ENCODE results near the gene ADORA2A.

Gene ADORA2A

DNA sequence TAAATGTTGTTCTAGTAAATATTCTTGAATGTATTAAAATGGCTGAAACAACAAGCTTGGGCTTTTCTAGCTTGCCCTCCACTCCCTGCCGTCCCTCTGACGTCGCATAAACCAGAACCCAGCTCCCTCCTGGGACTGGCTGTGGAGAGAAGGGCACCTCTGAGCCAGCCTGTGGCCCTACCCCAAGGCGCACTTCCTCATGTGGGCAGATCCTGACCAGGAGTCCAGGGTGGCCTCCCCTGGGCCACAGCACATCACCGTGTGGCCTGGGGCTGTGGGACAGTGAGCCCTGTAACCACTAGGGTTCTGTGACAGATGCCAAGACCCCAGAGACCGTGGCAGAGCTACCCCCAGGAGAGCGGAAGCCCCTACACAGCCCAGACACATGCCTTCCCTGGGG, 10.2 kb upstream of the ADORA2A start:
- H3K9me3 Mint-ChIP-seq: no peaks in the 10 kb centered on the region
- peaks cover 4 to 5% of the 10 kb centered on the region in 2 donors for H3K4me1 Mint-ChIP-seq (ENCODE audit: low read depth in 2 of 2)
- H3K27me3 Mint-ChIP-seq: no peaks in the 10 kb centered on the region
- DNase-seq (no peak), ATAC-seq (replicated peaks) (no peak)
- H3K27ac Mint-ChIP-seq: no peak overlapping the region
- H3K36me3 Mint-ChIP-seq (ENCODE audit: insufficient read depth): peaks cover 20% of the 10 kb centered on the region
- H3K4me3 Mint-ChIP-seq: no peak overlapping the region

DNA sequence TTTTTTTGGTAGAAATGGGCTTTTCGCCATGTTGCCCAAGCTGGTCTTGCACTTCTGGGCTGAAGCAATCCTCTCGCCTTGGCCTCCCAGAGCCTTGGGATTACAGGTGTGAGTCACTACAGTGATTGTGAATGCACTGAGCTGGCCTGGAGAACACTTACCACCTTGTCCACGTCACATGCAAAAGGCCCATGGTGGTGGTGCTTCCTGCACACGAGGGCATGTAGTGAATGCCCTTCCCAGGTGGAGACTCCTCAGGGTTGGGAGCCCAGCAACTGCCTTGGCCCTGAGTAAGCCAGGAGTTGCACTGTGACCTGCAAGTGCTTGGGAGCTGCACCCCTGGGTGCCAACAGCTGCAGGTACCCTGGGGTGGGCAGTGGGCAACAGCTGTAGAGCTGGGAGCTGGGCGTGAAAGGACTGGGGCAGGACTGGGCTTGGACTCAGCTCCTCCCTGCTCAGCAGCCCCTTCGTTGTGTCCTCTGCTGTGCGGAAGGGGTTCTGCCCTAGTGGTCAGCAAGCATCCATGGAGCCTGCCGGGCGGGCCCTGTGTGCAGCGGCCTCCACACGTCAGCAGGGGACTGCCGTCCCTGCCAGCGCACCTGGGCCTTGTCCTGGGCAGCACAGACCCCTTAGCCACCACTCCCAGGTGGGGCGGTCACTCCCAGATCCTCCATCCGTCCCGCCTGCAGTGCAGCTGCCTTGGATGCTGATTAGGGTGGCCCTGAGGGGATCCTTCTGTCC, 9.3 kb upstream of the ADORA2A start:
- Mint-ChIP-seq H3K27me3 (no peaks in the 10 kb centered on the region), H3K4me1 (ENCODE audit: low read depth in 2 of 2) (peaks cover 4 to 5% of the 10 kb centered on the region in 2 donors), H3K27ac (peak overlapping the region in 1 of 2 donors; percentile 23), H3K36me3 (ENCODE audit: insufficient read depth) (peaks cover 24% of the 10 kb centered on the region), H3K9me3 (no peaks in the 10 kb centered on the region), H3K4me3 (no peak overlapping the region)
- DNase-seq (no peak), ATAC-seq (replicated peaks) (no peak)

DNA sequence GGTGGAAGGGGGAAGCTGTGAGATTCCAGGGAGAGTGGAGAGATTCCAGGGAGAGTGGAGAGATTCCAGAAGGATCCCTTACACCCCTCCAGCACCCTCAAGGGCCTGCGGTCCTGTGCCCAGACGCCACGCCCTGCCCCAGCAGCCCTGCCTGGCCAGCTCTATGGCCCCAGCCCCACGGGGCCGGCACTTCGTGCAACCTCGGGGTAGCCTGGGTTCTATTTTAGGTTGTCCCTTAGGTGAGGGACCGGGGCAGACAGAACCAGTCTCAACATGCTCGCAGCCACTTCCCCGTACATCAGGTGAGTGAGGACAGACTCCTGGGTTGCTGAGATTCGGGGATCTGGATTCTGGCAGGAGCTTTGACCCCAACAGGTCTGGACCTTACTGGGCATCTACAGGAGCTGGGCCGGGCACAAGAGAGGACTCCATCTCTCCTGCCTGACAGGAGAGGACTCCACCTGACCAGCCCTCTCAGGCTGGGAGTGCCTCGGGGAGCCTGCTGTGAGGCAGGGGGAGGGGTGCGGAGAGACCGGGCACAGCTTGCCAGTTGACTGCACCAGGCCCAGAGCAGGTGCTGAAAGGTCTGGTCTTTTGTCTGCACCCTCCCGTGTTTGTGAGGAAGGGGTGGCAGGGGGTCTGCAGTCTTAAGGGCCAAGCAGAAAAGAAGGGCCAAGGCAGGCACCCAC, 8.5 kb upstream of the ADORA2A start:
- Mint-ChIP-seq H3K36me3 (ENCODE audit: insufficient read depth) (peaks cover 23% of the 10 kb centered on the region), H3K27ac (peak overlapping the region in 1 of 2 donors; percentile 23), H3K4me1 (ENCODE audit: low read depth in 2 of 2) (peaks cover 4 to 5% of the 10 kb centered on the region in 2 donors), H3K27me3 (no peaks in the 10 kb centered on the region), H3K4me3 (no peak overlapping the region), H3K9me3 (no peaks in the 10 kb centered on the region)
- DNase-seq: no peak
- ATAC-seq (replicated peaks): no peak

GRCh38 chr22:24419475-24419850, 7.9 kb upstream of the ADORA2A start:
- Mint-ChIP-seq H3K9me3 (no peaks in the 10 kb centered on the region), H3K4me3 (no peak overlapping the region), H3K4me1 (ENCODE audit: low read depth in 2 of 2) (peaks cover 4 to 5% of the 10 kb centered on the region in 2 donors), H3K27ac (peak overlapping the region in 1 of 2 donors; percentile 51), H3K36me3 (ENCODE audit: insufficient read depth) (peaks cover 23% of the 10 kb centered on the region), H3K27me3 (no peaks in the 10 kb centered on the region)
- DNase-seq (no peak), ATAC-seq (replicated peaks) (no peak)

GRCh38 chr22:24420072-24420976, 7.1 kb upstream of the ADORA2A start:
- Mint-ChIP-seq H3K9me3 (no peaks in the 10 kb centered on the region), H3K27ac (peak overlapping the region in 1 of 2 donors; percentile 51), H3K4me1 (ENCODE audit: low read depth in 2 of 2) (peaks cover 5 to 6% of the 10 kb centered on the region in 2 donors), H3K4me3 (no peak overlapping the region), H3K27me3 (no peaks in the 10 kb centered on the region), H3K36me3 (ENCODE audit: insufficient read depth) (peaks cover 17% of the 10 kb centered on the region)
- DNase-seq (no peak), ATAC-seq (replicated peaks) (no peak)

DNA sequence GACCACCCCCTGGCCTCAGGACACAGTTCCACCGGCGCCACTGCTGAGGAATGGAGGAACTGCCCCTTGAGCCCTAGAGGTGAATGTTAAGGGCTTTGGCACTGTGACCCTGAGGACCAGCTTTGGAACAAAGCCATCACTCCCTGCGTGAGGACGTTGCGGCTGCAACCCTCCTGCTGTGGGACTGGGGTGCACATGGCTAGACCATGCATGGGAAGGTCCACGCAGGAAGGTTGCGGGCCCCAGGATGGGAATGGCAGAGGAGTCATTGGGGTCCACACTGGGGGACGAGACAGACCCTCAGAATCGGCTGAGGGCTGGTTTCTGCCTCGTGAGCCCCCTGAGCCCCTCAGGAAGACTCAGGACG, 6.4 kb upstream of the ADORA2A start:
- no peaks in the 10 kb centered on the region for H3K9me3 Mint-ChIP-seq
- H3K27me3 Mint-ChIP-seq: no peaks in the 10 kb centered on the region
- no peak for ATAC-seq (replicated peaks)
- no peak overlapping the region for H3K27ac Mint-ChIP-seq
- no peak for DNase-seq
- H3K36me3 Mint-ChIP-seq (ENCODE audit: insufficient read depth): peaks cover 19% of the 10 kb centered on the region
- peaks cover 12% of the 10 kb centered on the region in 2 donors for H3K4me1 Mint-ChIP-seq (ENCODE audit: low read depth in 2 of 2)
- H3K4me3 Mint-ChIP-seq: no peak overlapping the region

DNA sequence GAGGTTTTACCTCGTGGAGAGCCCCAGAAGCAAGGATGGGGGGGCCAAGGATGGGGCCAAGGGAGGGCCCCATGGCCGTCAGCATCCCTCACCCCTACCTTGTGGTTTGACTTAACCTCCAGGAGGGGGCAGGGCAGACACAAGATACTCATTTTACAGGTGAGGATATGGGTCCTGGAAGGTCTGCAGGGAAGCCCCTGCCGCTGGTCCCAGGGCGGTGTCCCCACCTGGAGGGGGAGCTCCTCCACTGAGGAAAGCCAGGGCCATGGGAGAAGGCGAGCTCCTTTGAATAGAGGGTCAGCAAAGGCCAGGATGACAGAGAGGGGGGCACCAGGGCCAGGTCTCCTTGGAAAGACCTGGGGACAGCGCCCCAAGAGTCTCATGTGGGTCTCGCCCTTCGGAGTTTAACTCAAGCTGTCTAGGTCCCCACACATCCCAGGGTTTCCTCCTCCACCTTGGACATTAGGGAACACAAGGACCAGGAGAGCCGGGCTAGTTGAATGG, 5.9 kb upstream of the ADORA2A start:
- ATAC-seq (replicated peaks) (peak; percentile 44), DNase-seq (no peak)
- Mint-ChIP-seq H3K36me3 (ENCODE audit: insufficient read depth) (peaks cover 19% of the 10 kb centered on the region), H3K4me1 (ENCODE audit: low read depth in 2 of 2) (peaks cover 17% of the 10 kb centered on the region in 2 donors), H3K27ac (no peak overlapping the region), H3K27me3 (no peaks in the 10 kb centered on the region), H3K4me3 (no peak overlapping the region), H3K9me3 (no peaks in the 10 kb centered on the region)

DNA sequence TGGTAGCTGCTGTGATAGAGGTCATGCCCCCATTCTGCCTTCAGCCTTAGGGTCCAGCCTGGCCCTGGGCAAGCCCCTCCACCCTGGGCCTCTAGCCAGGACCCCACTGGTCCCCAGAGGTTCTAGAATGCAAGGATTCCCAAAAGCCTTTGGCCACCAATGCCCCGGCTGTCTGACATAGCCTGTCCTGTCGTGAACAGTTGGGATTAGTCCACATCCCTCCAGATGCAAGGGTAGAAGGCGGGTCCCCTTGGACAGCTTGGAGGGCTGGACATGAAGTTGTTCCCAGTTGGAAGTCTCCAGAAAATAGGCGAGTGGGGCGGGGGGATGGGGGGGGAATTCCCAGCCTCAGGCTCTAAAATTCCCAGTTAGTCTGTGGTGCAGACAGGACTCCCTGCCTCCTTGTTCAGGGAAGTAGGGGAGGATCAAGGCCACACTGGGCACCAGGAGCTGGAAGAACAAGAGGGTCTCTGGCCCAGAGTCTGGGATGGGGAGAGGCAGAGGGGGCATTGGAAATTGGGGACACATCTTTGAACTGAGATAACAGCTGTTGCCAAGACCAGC, 5.2 kb upstream of the ADORA2A start:
- Mint-ChIP-seq H3K4me1 (ENCODE audit: low read depth in 2 of 2) (peaks cover 24% of the 10 kb centered on the region in 2 donors), H3K27ac (peak overlapping the region; percentile 30 to 89), H3K9me3 (no peaks in the 10 kb centered on the region), H3K4me3 (peak overlapping the region; percentile 76 to 81), H3K27me3 (no peaks in the 10 kb centered on the region), H3K36me3 (ENCODE audit: insufficient read depth) (peaks cover 24% of the 10 kb centered on the region)
- no peak for ATAC-seq (replicated peaks)
- no peak for DNase-seq

- Mint-ChIP-seq H3K4me3 (peak overlapping the region; percentile 81 to 89), H3K9me3 (no peaks in the 10 kb centered on the region), H3K36me3 (ENCODE audit: insufficient read depth) (peaks cover 29% of the 10 kb centered on the region), H3K27ac (no peak overlapping the region), H3K27me3 (no peaks in the 10 kb centered on the region), H3K4me1 (ENCODE audit: low read depth in 2 of 2) (peaks cover 34 to 36% of the 10 kb centered on the region in 2 donors)
- ATAC-seq (replicated peaks) (peak; percentile 16), DNase-seq (peak; percentile 58 to 63 (median 62))
Observed at GRCh38 chr22:24423519-24424000, 3.8 kb upstream of the ADORA2A start.

DNA sequence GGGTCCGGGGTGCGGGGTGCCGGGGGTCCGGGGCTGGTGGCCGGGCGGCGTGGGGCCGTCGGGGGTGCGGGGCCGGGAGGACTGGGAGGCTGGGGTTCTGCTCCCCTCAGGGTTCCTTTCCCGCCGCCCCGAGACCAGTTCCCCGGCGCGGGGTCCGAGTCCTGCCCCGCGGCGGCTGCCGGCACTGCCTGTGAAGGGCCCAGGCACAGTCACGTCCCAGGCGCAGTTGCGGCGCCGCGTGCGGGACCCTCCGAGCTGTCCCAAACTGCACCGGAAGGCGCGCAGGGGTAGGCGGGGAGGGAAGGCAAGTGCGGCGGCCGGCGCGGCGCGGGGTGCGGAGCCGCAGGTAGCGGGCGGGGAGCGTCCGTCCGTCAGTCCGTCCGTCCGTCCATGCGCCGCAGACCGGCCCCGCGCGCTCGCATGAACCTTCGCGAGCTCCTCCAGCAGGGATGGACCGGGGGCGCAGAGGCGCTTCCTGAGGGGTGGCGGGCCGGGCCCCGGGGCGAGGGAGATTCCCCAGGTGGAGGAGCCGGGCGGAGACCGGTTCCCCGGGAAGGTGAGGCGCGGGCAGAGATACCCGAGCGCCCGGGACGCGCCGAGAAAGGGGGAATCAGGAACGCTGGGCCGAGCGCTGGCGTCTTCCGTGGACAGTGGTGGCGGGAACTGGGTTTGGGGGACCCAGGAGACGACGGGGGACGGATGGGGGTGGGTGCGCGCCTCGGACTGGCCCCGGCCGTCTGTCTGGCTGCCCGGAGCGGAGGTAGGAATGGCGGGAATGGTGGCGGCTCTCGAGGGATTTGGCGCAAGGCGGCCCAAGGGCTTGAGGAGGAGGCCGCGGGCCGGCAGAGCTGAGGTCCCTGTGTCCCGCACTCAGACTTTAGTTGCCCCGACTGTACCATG, 3.1 kb upstream of the ADORA2A start:
- Mint-ChIP-seq H3K4me1 (ENCODE audit: low read depth in 2 of 2) (peaks cover 41 to 43% of the 10 kb centered on the region in 2 donors), H3K9me3 (no peaks in the 10 kb centered on the region), H3K27ac (peak overlapping the region in 1 of 2 donors; percentile 13), H3K4me3 (peak overlapping the region; percentile 81 to 89), H3K36me3 (ENCODE audit: insufficient read depth) (peaks cover 31% of the 10 kb centered on the region), H3K27me3 (no peaks in the 10 kb centered on the region)
- DNase-seq: no peak
- ATAC-seq (replicated peaks): no peak

DNA sequence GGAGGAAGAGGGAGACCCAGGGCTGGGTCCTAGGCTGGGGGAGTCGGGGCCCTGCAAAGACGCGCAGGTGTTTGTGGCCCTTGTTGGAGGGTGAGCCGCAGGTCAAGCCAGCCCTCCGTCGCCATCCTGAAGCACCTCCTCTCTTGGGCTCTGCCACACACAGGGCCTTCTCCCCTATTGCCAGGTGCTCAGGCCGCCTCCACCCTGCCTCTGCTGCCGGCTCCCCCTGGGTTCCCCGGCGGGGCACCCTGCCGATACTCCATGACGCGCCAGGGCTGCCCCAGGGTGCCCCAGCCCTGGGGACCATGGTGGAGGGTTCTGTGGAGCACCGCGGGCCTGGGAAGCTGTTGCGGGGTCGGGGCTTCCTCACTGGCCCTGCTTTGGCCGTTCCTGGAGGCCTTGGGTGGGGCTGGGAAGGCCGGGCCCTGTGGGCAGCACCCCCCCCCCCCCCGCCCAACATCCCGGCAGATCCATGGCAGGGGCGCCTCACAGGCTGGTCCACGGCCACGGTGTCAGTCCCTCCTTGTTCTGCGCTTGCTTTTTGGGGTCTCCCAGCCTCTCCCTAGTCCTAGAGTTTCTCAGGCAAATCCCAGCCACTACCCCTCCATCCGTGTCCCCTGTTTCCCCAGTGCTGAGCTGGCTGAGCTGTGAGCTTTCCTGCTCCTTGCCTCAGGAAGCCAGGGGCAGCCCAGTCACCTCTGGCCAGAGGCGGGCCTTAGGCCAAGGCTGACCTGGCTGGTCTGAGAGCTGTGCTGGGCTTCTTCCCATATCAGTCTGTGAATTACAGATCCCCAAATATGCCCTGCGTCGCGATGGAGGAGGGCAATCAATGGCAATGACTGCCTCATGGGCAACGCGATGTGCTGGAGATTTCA, 2.3 kb upstream of the ADORA2A start:
- Mint-ChIP-seq H3K27ac (peak overlapping the region; percentile 96 to 98), H3K4me1 (ENCODE audit: low read depth in 2 of 2) (peaks cover 43 to 51% of the 10 kb centered on the region in 2 donors), H3K36me3 (ENCODE audit: insufficient read depth) (peaks cover 31% of the 10 kb centered on the region), H3K4me3 (peak overlapping the region; percentile 86 to 89), H3K27me3 (no peaks in the 10 kb centered on the region), H3K9me3 (no peaks in the 10 kb centered on the region)
- ATAC-seq (replicated peaks) (no peak), DNase-seq (no peak)

All from effector memory CD8-positive, alpha-beta T cell (primary cell).